ENCODE results near the gene TNFSF18. TPM values are rescaled to one million over a fixed set of nuclear protein-coding genes. Genes with fewer than 3 reads are reported as not detected.

The TNFSF18 gene
- total RNA-seq, 1 donor from 2014 or later, result 4.1 TPM

DNA sequence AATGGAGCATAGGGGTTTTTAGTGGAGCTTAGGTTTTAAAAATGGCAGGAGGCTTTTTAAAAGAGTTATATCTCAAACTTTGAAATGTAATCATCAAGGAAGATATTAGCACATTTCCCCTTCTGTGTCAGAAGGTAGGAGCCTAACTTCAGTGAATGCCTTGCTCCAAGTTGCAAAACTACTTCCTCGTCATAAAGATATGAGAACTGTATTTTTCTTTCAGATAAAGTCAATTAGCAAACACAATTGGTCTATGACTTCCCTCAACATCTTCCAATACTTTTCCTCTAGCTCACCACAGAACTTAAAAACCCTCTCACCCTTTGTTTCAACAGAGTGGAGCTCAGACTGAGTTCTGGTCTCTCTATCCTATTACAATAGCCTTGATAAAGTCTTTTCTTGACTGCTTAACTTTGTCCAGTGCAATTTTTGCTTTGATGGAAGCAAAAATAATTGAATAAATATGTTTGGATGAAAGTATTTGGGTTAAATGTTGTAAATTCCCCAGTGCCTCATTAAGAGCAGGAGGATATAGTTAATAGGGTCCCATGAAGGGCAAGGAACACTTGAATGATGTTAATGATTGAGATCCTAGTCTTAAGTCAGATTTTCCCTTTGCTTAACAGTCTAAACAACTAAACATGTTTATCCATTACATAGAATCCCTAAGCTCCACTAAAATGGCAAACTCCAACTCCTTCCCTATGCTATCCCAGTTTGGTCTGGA, 58.9 kb downstream of the TNFSF18 start:
- intact Hi-C loops (cut with DNase I), result no loop called here
- DNase-seq (ENCODE audit: low spot score), result no peak
- no peak for ATAC-seq

GRCh38 chr1:172990598-172991215, 60.0 kb downstream of the TNFSF18 start:
- DNase-seq (ENCODE audit: low spot score) (no peak), ATAC-seq (no peak)
- intact Hi-C loops (cut with DNase I), result no loop called here

Other genes with a start within 250 kb of the TNFSF18 start
- 1.7 TPM for gene TNFSF4, start 156.4 kb upstream of the TNFSF18 start, total RNA-seq